HEK293 (cell line): ENCODE results near the gene F5.

ENCODE experiments used
- CTCF ChIA-PET: fragments of 350-600 bp; formaldehyde crosslinking; extraction: SDS; loops from one replicate; lab custom pipeline; 2021; ENCODE audit warnings: antibody characterized with exemption; lab: Yijun Ruan, JAX
- POLR2A ChIA-PET: fragments of 300-600 bp; formaldehyde crosslinking; extraction: SDS; loops from one replicate; lab custom pipeline; 2020; ENCODE audit warnings: antibody characterized with exemption, inconsistent platforms; lab: Yijun Ruan, JAX
- H3K27ac ChIP-seq: fragments of 200-500 bp; sonication (Bioruptor generic); 2 replicates; pipeline ENCODE4 v1.5.1; 2014; ENCODE audit warnings: low read depth, low read length, control low read depth, inconsistent platforms; ENCODE audit errors: extremely low read depth
- H3K36me3 ChIP-seq, 2 experiments: fragments of 200-500 bp in 1 of 2; sonication (Bioruptor generic) in 1 of 2; 1 replicate in 1 of 2; 2 replicates in 1 of 2; pipeline ENCODE4 v1.5.1; 2014 to 2017; ENCODE audit warnings: inconsistent platforms in 2 of 2, low read length in 2 of 2; ENCODE audit not compliant: control insufficient read depth in 2 of 2, insufficient read depth in 1 of 2
- H3K4me1 ChIP-seq: fragments of 200-500 bp; sonication (Bioruptor generic); 2 replicates; pipeline ENCODE4 v1.5.1; 2014; ENCODE audit warnings: mild to moderate bottlenecking, low read length, inconsistent platforms; ENCODE audit not compliant: control insufficient read depth, insufficient read depth
- H3K4me3 ChIP-seq: 2 replicates; pipeline ENCODE4 v1.5.1; 2011; ENCODE audit warnings: low read depth, mild to moderate bottlenecking, control low read depth, low read length, moderate library complexity
- H3K9me3 ChIP-seq: fragments of 200-500 bp; sonication (Bioruptor generic); 2 replicates; pipeline ENCODE4 v1.5.1; 2014; ENCODE audit warnings: low read depth, low read length, inconsistent platforms; ENCODE audit not compliant: control insufficient read depth, insufficient read depth
- GLI4 ChIP-seq: fragments of 450-650 bp; formaldehyde crosslinking; IDR thresholded peaks from 2 replicates; pipeline ENCODE4 v1.5.1; 2016; ENCODE audit warnings: missing biosample characterization, missing genetic modification characterization
- KLF7 ChIP-seq: fragments of 450-650 bp; formaldehyde crosslinking; IDR thresholded peaks from 2 replicates; pipeline ENCODE4 v1.5.1; 2016; ENCODE audit warnings: missing biosample characterization, missing genetic modification characterization, borderline replicate concordance
- MZF1 ChIP-seq: fragments of 450-650 bp; formaldehyde crosslinking; IDR thresholded peaks from 2 replicates; pipeline ENCODE4 v1.5.1; 2017; ENCODE audit warnings: missing biosample characterization, missing genetic modification characterization, borderline replicate concordance
- PRDM4 ChIP-seq: fragments of 450-650 bp; formaldehyde crosslinking; IDR thresholded peaks from 2 replicates; pipeline ENCODE4 v1.5.1; 2017; ENCODE audit warnings: missing biosample characterization, missing genetic modification characterization
- YY2 ChIP-seq: fragments of 450-650 bp; formaldehyde crosslinking; IDR thresholded peaks from 2 replicates; pipeline ENCODE4 v1.5.1; 2016; ENCODE audit warnings: missing biosample characterization, missing genetic modification characterization
- ZFP37 ChIP-seq: fragments of 450-650 bp; formaldehyde crosslinking; IDR thresholded peaks from 2 replicates; pipeline ENCODE4 v1.5.1; 2016; ENCODE audit warnings: missing biosample characterization, missing genetic modification characterization
- ZNF114 ChIP-seq: fragments of 450-650 bp; formaldehyde crosslinking; IDR thresholded peaks from 2 replicates; pipeline ENCODE4 v1.5.0; 2017; ENCODE audit warnings: missing biosample characterization, missing genetic modification characterization
- ZNF202 ChIP-seq: fragments of 450-650 bp; formaldehyde crosslinking; IDR thresholded peaks from 2 replicates; pipeline ENCODE4 v1.5.1; 2016; ENCODE audit warnings: missing biosample characterization, missing genetic modification characterization, borderline replicate concordance
- ZNF350 ChIP-seq: fragments of 450-650 bp; formaldehyde crosslinking; IDR thresholded peaks from 2 replicates; pipeline ENCODE4 v1.5.0; 2017; ENCODE audit warnings: missing biosample characterization, mild to moderate bottlenecking, missing genetic modification characterization
- ZNF354C ChIP-seq: fragments of 450-650 bp; formaldehyde crosslinking; IDR thresholded peaks from 2 replicates; pipeline ENCODE4 v1.5.1; 2016; ENCODE audit warnings: missing biosample characterization, missing genetic modification characterization, low read depth, borderline replicate concordance
- ZNF398 ChIP-seq: fragments of 450-650 bp; formaldehyde crosslinking; IDR thresholded peaks from 2 replicates; pipeline ENCODE4 v1.5.1; 2017; ENCODE audit warnings: missing biosample characterization, missing genetic modification characterization
- ZNF423 ChIP-seq: fragments of 450-650 bp; formaldehyde crosslinking; IDR thresholded peaks from 2 replicates; pipeline ENCODE4 v1.5.1; 2016; ENCODE audit warnings: missing biosample characterization, missing genetic modification characterization
- ZNF580 ChIP-seq: fragments of 450-650 bp; formaldehyde crosslinking; IDR thresholded peaks from 2 replicates; pipeline ENCODE4 v1.5.1; 2016; ENCODE audit warnings: missing biosample characterization, missing genetic modification characterization
- ZNF654 ChIP-seq: fragments of 450-650 bp; formaldehyde crosslinking; IDR thresholded peaks from 2 replicates; pipeline ENCODE4 v1.5.1; 2016; ENCODE audit warnings: low read depth, missing biosample characterization, missing genetic modification characterization
- ZNF791 ChIP-seq: fragments of 450-650 bp; formaldehyde crosslinking; IDR thresholded peaks from 2 replicates; pipeline ENCODE4 v1.5.1; 2016; ENCODE audit warnings: missing biosample characterization, missing genetic modification characterization
- TF ChIP-seq, protein P1 (sequence below): fragments of 450-650 bp; formaldehyde crosslinking; IDR thresholded peaks from 2 replicates; pipeline ENCODE4 v1.5.1; 2016; ENCODE audit warnings: missing biosample characterization, missing genetic modification characterization

F5 gene

GRCh38 chr1:169546087-169546995, 39.9 kb downstream of the F5 start (continued):
- no peak for TF ChIP-seq ZNF354C (tag by site-specific recombination)
- TF ChIP-seq ZNF654, result peak; percentile 71
- TF ChIP-seq ZNF398, result no peak
- TF ChIP-seq PRDM4 (tag by site-specific recombination), result no peak
- no peak for TF ChIP-seq ZNF580 (tag by site-specific recombination)

DNA sequence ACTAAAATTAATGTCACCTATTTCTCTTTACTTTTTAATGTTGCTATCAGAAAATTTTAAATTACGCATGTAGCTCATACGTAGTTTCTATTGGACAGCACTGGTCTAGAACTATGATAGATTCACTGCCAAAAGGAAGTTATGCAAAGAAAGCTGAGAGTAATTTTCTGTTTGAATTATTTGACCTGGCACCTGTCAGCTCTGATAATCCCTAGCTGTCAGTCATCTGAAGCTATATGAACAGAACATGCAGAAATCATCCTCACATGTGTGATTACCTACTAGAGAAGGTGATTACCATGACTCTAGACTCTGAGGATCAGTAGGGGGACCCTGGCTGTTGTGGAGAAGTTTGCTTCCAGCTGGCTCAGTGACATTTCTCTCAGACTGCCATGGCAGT, 40.8 kb downstream of the F5 start:
- no peaks in the 10 kb centered on the region for H3K36me3 ChIP-seq
- ChIA-PET CTCF (interaction anchor here (0.6 to 4.4 kb wide), 8 partner anchors 14 to 1203 kb away, joined by 3 to 28 read pairs (median 3); partner anchors contain the start of gene F5), POLR2A (interaction anchor here (1.1 kb wide), 1 partner anchor 60 kb away, joined by 3 read pairs; the partner anchor contains the start of gene SLC19A2)
- H3K4me3 ChIP-seq, result no peak overlapping the region
- H3K27ac ChIP-seq, result no peak overlapping the region
- TF ChIP-seq ZNF350 (tag by site-specific recombination) (no peak), ZNF114 (no peak), MZF1 (tag by site-specific recombination) (no peak), ZNF423 (tag by site-specific recombination) (no peak), YY2 (tag by site-specific recombination) (no peak), ZNF202 (tag by site-specific recombination) (no peak), GLI4 (no peak), KLF7 (tag by site-specific recombination) (no peak)
- TF ChIP-seq, protein P1, sequence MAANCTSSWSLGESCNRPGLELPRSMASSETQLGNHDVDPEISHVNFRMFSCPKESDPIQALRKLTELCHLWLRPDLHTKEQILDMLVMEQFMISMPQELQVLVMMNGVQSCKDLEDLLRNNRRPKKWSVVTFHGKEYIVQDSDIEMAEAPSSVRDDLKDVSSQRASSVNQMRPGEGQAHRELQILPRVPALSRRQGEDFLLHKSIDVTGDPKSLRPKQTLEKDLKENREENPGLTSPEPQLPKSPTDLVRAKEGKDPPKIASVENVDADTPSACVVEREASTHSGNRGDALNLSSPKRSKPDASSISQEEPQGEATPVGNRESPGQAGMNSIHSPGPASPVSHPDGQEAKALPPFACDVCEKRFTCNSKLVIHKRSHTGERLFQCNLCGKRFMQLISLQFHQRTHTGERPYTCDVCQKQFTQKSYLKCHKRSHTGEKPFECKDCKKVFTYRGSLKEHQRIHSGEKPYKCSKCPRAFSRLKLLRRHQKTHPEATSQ (tag by site-specific recombination), result no peak
- H3K4me1 ChIP-seq, result no peaks in the 10 kb centered on the region
- no peaks in the 10 kb centered on the region for H3K9me3 ChIP-seq

DNA sequence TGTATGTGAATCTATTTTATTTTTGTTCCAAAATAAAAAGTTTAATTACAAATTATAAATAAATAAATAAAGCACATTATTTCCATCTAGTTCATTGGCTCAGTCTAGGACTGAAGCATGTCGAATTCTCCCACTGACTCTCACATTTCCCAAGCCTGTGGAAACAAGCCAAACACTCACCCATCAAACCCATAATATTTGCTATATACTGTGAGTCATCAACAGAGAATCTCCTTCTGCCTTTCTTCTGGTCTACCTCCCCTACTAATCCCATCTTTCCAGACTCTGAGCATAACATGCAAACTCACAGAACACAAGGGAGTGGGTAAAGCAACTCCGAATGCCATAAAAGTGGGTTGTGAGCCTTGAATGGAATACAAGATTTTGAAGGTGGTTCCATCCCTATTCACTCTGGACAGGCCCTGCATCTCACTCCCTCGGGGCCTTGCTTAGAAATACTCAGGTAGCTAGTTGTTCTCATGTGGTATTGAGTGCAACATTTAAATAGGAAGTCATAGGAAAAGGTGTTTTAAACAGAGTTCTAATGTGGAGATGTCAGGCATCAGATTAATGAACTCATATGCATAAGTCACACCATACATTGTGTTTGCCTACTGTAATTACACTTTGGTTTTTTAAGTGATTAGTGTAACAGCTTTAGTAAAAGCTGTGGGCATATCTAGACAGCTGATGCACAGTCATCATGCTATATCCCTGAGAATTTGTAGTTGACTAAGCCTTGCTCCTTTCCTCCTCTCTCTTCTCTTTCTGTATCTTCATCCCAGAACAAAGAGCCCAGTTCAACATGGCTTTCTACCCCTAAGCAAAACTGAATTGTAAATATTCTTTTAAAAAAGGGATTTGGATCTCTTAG, 47.0 kb downstream of the F5 start:
- Histone ChIP-seq H3K9me3 (no peaks in the 10 kb centered on the region), H3K27ac (no peak overlapping the region), H3K4me1 (no peaks in the 10 kb centered on the region), H3K36me3 (no peaks in the 10 kb centered on the region)
- POLR2A ChIA-PET, result no interaction called here
- TF ChIP-seq ZFP37 (tag by site-specific recombination) (0 out of 2 replicates have a peak, but pooled peaks have one; percentile 43), ZNF791 (no peak)
- TF ChIP-seq, all 188 proteins: peak for 1
- CTCF ChIA-PET, result interaction anchor here (0.6 kb wide), 1 partner anchor 1085 kb away, joined by 3 read pairs; no protein-coding TSS in a partner anchor
- H3K4me3 ChIP-seq, result no peak overlapping the region
